CD14-positive monocyte (primary cell): ENCODE measurements around the gene ZBTB7C. TPM values are rescaled to one million over a fixed set of nuclear protein-coding genes. Genes with fewer than 3 reads are reported as not detected.

Source experiments
- DNase-seq, 3 donors: peaks; one replicate each; pipeline ENCODE4 v3.0.0-alpha.2; 2011 to 2022
- H2AFZ ChIP-seq: 2 replicates; pipeline ENCODE4 v1.6.0; 2012; ENCODE audit warnings: mild to moderate bottlenecking, low read depth, low read length, inconsistent platforms; ENCODE audit not compliant: insufficient read depth, poor library complexity, severe bottlenecking
- H3K27ac ChIP-seq, 2 donors: 1 replicate in 1 of 2; 2 replicates in 1 of 2; pipeline ENCODE4 v1.5.1; 2012 to 2013; ENCODE audit warnings: low read length in 2 of 2, control low read depth in 1 of 2, inconsistent platforms in 1 of 2, low read depth in 1 of 2, mild to moderate bottlenecking in 1 of 2
- H3K27me3 ChIP-seq, 2 donors: one replicate each; pipeline versions ENCODE4 v1.6.0 to v1.6.1; 2011 to 2013; ENCODE audit warnings: low read length in 2 of 2; ENCODE audit not compliant: control insufficient read depth in 2 of 2, insufficient read depth in 2 of 2
- H3K36me3 ChIP-seq, 2 donors: replicated peaks in 1 of 2; 1 replicate in 1 of 2; 2 replicates in 1 of 2; pipeline versions ENCODE4 v1.5.1 to v1.6.1; 2012 to 2013; ENCODE audit warnings: low read length in 2 of 2, control low read depth in 1 of 2, inconsistent platforms in 1 of 2, mild to moderate bottlenecking in 1 of 2; ENCODE audit not compliant: insufficient read depth in 2 of 2, control insufficient read depth in 1 of 2
- H3K4me1 ChIP-seq, 2 donors: 1 replicate in 1 of 2; 2 replicates in 1 of 2; pipeline versions ENCODE4 v1.5.1 to v1.6.1; 2012 to 2013; ENCODE audit warnings: low read length in 2 of 2, control low read depth in 1 of 2, inconsistent platforms in 1 of 2, mild to moderate bottlenecking in 1 of 2, moderate library complexity in 1 of 2; ENCODE audit not compliant: insufficient read depth in 2 of 2, control insufficient read depth in 1 of 2
- H3K4me2 ChIP-seq: replicated peaks from 2 replicates; pipeline ENCODE3; 2012; ENCODE audit warnings: low read length, moderate library complexity, mild to moderate bottlenecking; ENCODE audit not compliant: poor library complexity, severe bottlenecking; ENCODE audit errors: extremely low read depth
- H3K4me3 ChIP-seq, 3 experiments: fragments of 200-600 bp in 1 of 3; sonication (generic) in 1 of 3; replicated peaks in 1 of 3; 1 replicate in 2 of 3; 2 replicates in 1 of 3; pipeline ENCODE4 v1.5.1; 2011 to 2013; ENCODE audit warnings: low read length in 3 of 3, mild to moderate bottlenecking in 3 of 3, control low read depth in 2 of 3, low read depth in 2 of 3, inconsistent platforms in 1 of 3, moderate library complexity in 1 of 3
- H3K79me2 ChIP-seq: 2 replicates; pipeline ENCODE4 v1.6.0; 2012; ENCODE audit warnings: mild to moderate bottlenecking, control low read depth, inconsistent platforms, low read length, moderate library complexity; ENCODE audit not compliant: insufficient read depth
- H3K9ac ChIP-seq: 2 replicates; pipeline ENCODE4 v1.6.0; 2017; ENCODE audit warnings: low read length, mild to moderate bottlenecking; ENCODE audit not compliant: insufficient read depth, poor library complexity, severe bottlenecking
- H3K9me3 ChIP-seq, 2 donors: replicated peaks in 1 of 2; 1 replicate in 1 of 2; 2 replicates in 1 of 2; pipeline versions ENCODE4 v1.5.1 to v1.6.1; 2012 to 2013; ENCODE audit warnings: low read length in 2 of 2, control low read depth in 1 of 2; ENCODE audit not compliant: control insufficient read depth in 1 of 2, insufficient read depth in 1 of 2
- H4K20me1 ChIP-seq: 2 replicates; pipeline ENCODE4 v1.6.0; 2012; ENCODE audit warnings: mild to moderate bottlenecking, low read length, control low read depth, moderate library complexity; ENCODE audit not compliant: insufficient read depth
- H3K27ac Mint-ChIP-seq, 7 donors: one replicate each; pipeline ENCODE4 v1.8.0; 2020; ENCODE audit warnings: mild to moderate bottlenecking in 7 of 7, mixed read lengths in 7 of 7, moderate library complexity in 6 of 7, inconsistent platforms in 2 of 7
- H3K27me3 Mint-ChIP-seq, 3 donors: one replicate each; pipeline ENCODE4 v1.8.0; 2021 to 2022; ENCODE audit warnings: low read depth in 3 of 3, mild to moderate bottlenecking in 3 of 3, mixed read lengths in 3 of 3, moderate library complexity in 3 of 3, inconsistent platforms in 1 of 3
- H3K36me3 Mint-ChIP-seq, 2 donors: one replicate each; pipeline ENCODE4 v1.8.0; 2020; ENCODE audit warnings: mixed read lengths in 2 of 2, inconsistent platforms in 1 of 2, mild to moderate bottlenecking in 1 of 2
- H3K4me1 Mint-ChIP-seq: one replicate; pipeline ENCODE4 v1.8.0; 2020; ENCODE audit warnings: mild to moderate bottlenecking, mixed read lengths
- H3K4me3 Mint-ChIP-seq, 2 donors: one replicate each; pipeline ENCODE4 v1.8.0; 2020; ENCODE audit warnings: mild to moderate bottlenecking in 2 of 2, mixed read lengths in 2 of 2, moderate library complexity in 1 of 2
- H3K9me3 Mint-ChIP-seq, 7 donors: one replicate each; pipeline ENCODE4 v1.8.0; 2020 to 2022; ENCODE audit warnings: mixed read lengths in 7 of 7, mild to moderate bottlenecking in 6 of 7, moderate library complexity in 6 of 7, inconsistent platforms in 2 of 7
- WGBS: methylation state at CpG from one replicate; pipeline ENCODE4 v1.1.5; 2013; ENCODE audit warnings: missing lambda C conversion rate; ENCODE audit not compliant: insufficient coverage; 5-methylcytosine and 5-hydroxymethylcytosine counted together
- intact Hi-C, 2 donors: fragments of 100-400 bp; cut with micrococcal nuclease; formaldehyde crosslinking; loops; one replicate each; pipeline versions ENCODE4 v1.15.0 to v1.15.1; 2023
- polyA plus RNA-seq, 3 donors: library from polyadenylated mRNA; depleted of rRNA in 1 of 3; unstranded in 2 of 3; stranded (reverse) in 1 of 3; fragments of 300-500 nt in 2 of 3; fragments of >200 nt in 1 of 3; fragmentation: Illumina TruSeq in 2 of 3; gene quantifications; 1 replicate in 2 of 3; 2 replicates in 1 of 3; pipeline ENCODE4 v1.2.3, GENCODE V29; 2012 to 2021
- TF ChIP-seq, protein P1 (sequence below): fragments of 200-600 bp; IDR thresholded peaks from one replicate; pipeline ENCODE4 v1.8.0; 2022; ENCODE audit warnings: antibody characterized with exemption, mild to moderate bottlenecking

ZBTB7C gene
- polyA plus RNA-seq, 3 donors: 0.03 to 0.09 TPM; not detected in 1

DNA sequence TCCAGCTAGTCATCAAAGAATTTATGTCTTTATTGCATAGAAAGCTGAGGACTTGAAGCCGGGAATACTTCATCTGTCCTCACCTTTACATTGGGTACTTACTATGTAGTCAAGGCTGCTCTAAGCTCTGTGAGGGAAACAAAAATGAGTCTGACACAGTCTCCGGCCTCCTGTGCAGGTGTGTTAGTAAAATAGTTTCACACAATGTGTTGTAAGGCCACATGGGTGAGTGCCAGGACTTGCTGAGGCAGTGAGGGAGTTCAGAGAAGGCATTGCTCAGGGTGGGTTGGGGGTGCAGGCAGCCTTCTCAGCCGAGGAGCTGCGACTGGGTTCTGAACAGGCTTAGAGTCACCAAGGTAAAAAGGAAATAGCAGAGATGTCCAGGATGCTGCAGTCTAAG is 424.2 kb downstream of the ZBTB7C start:
- H3K9ac ChIP-seq: no peak overlapping the region
- H4K20me1 ChIP-seq: no peaks in the 10 kb centered on the region
- H3K79me2 ChIP-seq: no peaks in the 10 kb centered on the region
- H3K36me3 ChIP-seq: no peaks in the 10 kb centered on the region
- Mint-ChIP-seq H3K27me3 (peaks cover 2 to 15% (median 3%) of the 10 kb centered on the region in 3 donors), H3K36me3 (peaks cover 2% of the 10 kb centered on the region in 2 donors), H3K4me3 (no peak overlapping the region), H3K4me1 (peaks cover 51% of the 10 kb centered on the region), H3K9me3 (peaks cover 0 to 2% (median 0%) of the 10 kb centered on the region in 7 donors), H3K27ac (peak overlapping the region; percentile 90 to 99 (median 98))
- peak overlapping the region; percentile 81 to 85 for H3K27ac ChIP-seq
- peak overlapping the region in 1 of 3 experiments; percentile 14 for H3K4me3 ChIP-seq
- TF ChIP-seq, protein P1, sequence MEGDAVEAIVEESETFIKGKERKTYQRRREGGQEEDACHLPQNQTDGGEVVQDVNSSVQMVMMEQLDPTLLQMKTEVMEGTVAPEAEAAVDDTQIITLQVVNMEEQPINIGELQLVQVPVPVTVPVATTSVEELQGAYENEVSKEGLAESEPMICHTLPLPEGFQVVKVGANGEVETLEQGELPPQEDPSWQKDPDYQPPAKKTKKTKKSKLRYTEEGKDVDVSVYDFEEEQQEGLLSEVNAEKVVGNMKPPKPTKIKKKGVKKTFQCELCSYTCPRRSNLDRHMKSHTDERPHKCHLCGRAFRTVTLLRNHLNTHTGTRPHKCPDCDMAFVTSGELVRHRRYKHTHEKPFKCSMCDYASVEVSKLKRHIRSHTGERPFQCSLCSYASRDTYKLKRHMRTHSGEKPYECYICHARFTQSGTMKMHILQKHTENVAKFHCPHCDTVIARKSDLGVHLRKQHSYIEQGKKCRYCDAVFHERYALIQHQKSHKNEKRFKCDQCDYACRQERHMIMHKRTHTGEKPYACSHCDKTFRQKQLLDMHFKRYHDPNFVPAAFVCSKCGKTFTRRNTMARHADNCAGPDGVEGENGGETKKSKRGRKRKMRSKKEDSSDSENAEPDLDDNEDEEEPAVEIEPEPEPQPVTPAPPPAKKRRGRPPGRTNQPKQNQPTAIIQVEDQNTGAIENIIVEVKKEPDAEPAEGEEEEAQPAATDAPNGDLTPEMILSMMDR: no peak
- H3K27me3 ChIP-seq: no peaks in the 10 kb centered on the region
- peak overlapping the region; percentile 51 for H2AFZ ChIP-seq
- peaks cover 54 to 55% of the 10 kb centered on the region in 2 donors for H3K4me1 ChIP-seq
- no peaks in the 10 kb centered on the region for H3K9me3 ChIP-seq
- intact Hi-C loops: loop anchor here in 1 of 2 donors (5.0 kb wide), 1 partner anchor 53 kb away; the partner anchor contains the start of gene SMAD2
- 96% methylated on average over 3 of the region's 4 CpGs for WGBS
- no peak overlapping the region for H3K4me2 ChIP-seq
- no peak for DNase-seq

DNA sequence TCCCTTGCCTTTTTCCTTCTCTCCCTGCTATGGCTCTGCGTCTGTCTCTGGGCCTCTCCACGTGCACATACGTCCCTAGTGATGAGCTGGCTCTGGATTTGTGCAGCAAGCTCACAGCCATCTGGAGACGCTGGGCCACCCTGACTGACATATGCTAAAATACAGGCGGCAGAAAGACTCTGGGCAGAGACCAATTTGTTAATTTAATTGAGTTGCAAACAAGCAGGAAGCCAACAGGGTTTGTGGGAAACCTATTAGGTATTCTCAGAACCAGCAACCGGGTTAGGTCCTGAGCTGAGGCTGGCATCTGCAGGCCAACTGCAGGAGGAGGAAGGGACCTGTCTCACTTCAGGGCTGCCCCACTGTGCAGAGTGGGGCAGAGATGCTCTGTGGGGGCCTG is 425.2 kb downstream of the ZBTB7C start:
- Histone ChIP-seq H3K9ac (no peak overlapping the region), H3K4me2 (no peak overlapping the region), H2AFZ (no peak overlapping the region), H3K9me3 (no peaks in the 10 kb centered on the region), H3K36me3 (no peaks in the 10 kb centered on the region), H3K4me3 (no peak overlapping the region), H3K27me3 (no peaks in the 10 kb centered on the region), H3K79me2 (no peaks in the 10 kb centered on the region), H3K4me1 (peaks cover 54 to 55% of the 10 kb centered on the region in 2 donors), H4K20me1 (no peaks in the 10 kb centered on the region), H3K27ac (peak overlapping the region in 1 of 2 donors; percentile 85)
- TF ChIP-seq, protein P1: no peak
- intact Hi-C loops: no loop called here
- H3K9me3 Mint-ChIP-seq: peaks cover 0 to 2% (median 0%) of the 10 kb centered on the region in 7 donors
- peaks cover 55% of the 10 kb centered on the region for H3K4me1 Mint-ChIP-seq
- no peak overlapping the region for H3K4me3 Mint-ChIP-seq
- no peak for DNase-seq
- peak overlapping the region in 3 of 7 donors; percentile 48 to 79 (median 77) for H3K27ac Mint-ChIP-seq
- 93% methylated on average over 3 of the region's 6 CpGs for WGBS
- H3K36me3 Mint-ChIP-seq: peaks cover 2% of the 10 kb centered on the region in 2 donors
- peaks cover 1 to 15% (median 4%) of the 10 kb centered on the region in 3 donors for H3K27me3 Mint-ChIP-seq
